LNCAP (cell line): ENCODE data around the gene CKAP5.

Source experiments
- TF ChIP-seq, protein P1 (sequence below): fragments of 450-650 bp; IDR thresholded peaks from 2 replicates; pipeline ENCODE4 v1.5.1; 2017; ENCODE audit warnings: mild to moderate bottlenecking

Gene CKAP5

DNA sequence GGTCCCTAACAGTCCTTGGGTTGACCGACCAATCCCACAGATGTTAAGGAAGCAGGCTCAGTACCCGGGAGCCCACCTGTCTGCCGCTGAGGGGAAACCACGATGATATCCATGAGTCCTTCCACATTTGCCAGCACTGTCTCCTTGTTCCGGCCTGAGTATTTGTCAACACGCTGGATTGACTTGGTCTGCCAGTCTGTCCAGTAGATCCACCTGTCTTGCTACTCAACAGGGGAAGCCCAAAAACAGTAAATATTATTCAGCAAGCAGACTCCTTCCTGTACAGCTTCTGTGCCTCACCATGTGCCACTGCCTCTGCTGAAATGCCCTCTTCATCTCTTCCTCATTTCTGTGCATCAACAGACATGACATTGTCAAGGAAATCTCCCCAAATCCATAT is 22.8 kb upstream of the CKAP5 start:
- TF ChIP-seq, protein P1, sequence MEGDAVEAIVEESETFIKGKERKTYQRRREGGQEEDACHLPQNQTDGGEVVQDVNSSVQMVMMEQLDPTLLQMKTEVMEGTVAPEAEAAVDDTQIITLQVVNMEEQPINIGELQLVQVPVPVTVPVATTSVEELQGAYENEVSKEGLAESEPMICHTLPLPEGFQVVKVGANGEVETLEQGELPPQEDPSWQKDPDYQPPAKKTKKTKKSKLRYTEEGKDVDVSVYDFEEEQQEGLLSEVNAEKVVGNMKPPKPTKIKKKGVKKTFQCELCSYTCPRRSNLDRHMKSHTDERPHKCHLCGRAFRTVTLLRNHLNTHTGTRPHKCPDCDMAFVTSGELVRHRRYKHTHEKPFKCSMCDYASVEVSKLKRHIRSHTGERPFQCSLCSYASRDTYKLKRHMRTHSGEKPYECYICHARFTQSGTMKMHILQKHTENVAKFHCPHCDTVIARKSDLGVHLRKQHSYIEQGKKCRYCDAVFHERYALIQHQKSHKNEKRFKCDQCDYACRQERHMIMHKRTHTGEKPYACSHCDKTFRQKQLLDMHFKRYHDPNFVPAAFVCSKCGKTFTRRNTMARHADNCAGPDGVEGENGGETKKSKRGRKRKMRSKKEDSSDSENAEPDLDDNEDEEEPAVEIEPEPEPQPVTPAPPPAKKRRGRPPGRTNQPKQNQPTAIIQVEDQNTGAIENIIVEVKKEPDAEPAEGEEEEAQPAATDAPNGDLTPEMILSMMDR, result no peak

DNA sequence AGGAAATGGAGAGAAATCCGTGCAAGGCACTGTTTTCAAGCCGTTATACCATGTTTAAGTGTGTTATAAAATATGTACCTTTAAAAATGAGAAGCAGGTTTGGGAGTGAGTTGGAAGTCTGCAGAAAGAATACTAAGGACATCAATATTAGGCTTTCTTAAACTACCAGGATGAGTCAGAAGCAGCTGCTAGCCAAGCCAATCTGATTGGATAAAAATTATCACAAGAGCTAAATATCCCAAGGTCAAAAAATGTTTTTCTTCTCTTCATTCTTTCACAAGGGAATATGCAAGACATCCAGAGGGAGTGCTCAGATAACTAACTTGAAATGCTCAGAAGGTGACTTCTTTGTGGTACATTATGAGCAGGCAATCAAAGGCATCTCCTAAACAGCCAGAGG is 19.3 kb upstream of the CKAP5 start:
- TF ChIP-seq, protein P1, result no peak

DNA sequence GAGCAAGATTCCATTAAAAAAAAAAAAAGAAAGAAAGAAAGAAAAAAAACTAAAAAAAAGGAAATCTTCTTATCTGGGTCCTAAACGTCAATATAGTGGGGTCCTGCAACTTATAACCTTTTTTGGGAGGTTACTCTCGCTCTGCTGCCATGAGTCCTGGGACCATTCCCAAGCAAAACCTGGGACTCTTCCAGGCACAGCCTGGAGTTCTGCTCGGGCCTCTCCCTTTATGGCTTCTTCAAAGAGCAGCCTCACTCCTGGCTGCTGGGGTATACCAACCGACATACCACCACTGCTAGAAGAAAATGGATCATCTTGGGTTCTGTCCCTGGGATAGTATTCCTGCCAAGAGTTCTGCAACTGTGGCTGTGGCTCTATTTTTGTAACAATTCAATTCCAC is 14.1 kb upstream of the CKAP5 start:
- TF ChIP-seq, protein P1, result no peak

DNA sequence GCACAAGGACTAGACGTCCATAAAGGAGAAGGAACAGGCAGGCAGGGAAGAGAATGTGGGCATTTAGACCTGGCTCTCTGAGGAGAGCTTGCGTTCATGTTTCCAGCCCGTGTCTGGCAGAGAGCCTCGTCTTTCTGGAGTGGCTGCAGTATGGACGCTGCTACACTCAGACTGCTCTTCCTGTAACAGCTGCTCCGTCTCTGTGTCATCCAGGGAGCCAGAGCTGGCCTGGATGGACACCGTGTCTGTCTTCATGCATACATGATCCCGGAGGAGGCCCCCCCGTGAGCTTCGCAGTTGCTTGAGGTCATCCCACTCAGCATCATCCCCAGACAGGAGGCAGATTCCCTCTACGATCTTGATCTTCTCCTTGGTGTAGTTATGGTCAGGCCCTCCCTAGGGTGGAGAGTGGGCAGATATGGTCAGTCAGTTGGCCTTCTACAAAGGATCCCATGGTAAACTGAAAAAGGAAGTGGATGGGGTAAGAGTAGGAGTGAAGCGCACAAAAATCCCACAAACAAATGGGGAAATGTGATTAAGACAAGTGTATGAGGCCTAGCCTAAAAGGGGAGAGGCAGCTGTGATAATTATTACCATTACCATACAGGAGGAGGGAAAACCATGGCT is 13.0 kb upstream of the CKAP5 start:
- TF ChIP-seq, protein P1, result no peak

DNA sequence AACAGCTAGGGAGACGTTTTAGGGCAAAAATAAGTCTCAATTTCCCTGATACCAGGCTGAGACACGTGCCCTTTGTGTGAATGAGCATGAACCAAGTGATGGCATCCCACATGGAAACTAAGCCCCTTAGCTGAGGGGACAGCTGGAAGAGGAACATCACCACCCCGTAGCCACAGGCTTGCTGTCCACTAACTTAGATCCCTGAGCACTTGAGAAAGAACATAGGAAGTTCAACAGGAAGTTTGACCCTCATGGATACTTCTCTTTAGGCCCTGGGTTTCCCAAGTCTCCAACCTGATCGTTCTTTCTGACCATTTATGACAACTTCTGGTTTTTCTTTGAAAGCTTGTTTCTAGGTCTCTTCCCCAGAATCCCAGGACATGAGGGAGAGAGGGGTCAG is 11.6 kb upstream of the CKAP5 start:
- TF ChIP-seq, protein P1, result no peak

DNA sequence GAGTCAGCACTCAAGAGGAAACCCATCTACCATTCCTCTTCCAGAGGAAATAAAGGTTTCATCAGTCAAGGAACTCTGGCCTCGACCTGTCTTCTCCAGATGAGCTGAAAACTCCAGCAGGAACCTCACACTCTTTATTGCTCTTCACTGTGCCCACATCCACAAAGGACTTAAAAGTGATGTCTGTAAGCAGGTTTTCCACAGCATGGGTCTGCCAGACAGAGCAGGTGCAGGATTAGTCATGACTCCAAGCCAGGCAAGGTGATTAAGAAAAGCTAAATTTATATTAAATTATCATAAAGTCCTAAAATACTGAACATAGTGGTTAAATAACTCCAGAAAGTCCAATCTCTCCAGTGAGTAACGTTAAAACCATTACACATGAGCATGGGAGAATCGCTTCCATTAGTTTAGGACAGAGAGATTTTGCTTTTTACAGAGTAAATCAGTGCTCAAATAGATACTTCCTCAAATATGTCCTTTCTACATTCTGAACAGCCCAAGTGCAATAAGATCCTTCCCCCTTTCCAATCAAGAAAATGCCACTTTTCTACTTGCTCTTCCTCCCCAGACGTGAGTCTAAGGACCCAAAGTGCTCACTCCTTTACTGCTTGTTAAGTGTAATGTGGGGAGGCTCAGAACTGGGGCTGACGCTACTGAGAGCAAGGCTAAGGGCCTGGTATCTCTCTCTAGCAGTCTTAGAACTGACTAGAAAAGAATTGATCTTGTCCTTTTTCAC is 10.7 kb upstream of the CKAP5 start:
- TF ChIP-seq, protein P1, result no peak

DNA sequence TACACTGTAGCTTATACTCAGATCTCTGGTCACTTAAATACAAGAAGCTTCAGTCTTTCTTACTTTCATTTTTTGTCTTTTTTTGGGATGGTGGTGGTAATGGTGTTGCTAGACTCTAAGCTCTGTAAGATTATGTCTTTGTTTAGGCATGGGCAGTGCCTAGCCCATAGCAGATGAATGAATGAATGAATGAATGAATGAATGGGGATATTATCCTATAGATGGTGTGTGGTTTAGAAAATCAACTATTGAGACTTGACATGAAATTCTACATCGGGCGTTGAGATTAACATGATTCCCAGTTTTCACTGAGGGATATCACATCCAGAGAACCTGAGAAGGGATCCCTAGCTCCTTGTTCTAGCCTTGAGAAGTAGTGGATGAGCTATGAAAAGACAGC is 9.8 kb upstream of the CKAP5 start:
- TF ChIP-seq, protein P1, result no peak
